DOHH2 (cell line): ENCODE results near the gene FAM20C.

Experiments used
- H3F3A ChIP-seq: fragments of 200-600 bp; sonication (generic), shearing (Covaris generic); 2 replicates; pipeline ENCODE4 v1.6.0; 2016; ENCODE audit warnings: antibody characterized with exemption, mild to moderate bottlenecking; ENCODE audit not compliant: control insufficient read depth, insufficient read depth
- H3K27ac ChIP-seq: fragments of 200-600 bp; sonication (generic); 2 replicates; pipeline ENCODE4 v1.5.1; 2014; ENCODE audit warnings: low read depth, mild to moderate bottlenecking, low read length, moderate library complexity
- H3K27me3 ChIP-seq: fragments of 200-600 bp; sonication (generic); 2 replicates; pipeline ENCODE4 v1.6.1; 2014; ENCODE audit warnings: mild to moderate bottlenecking, low read length, mixed read lengths; ENCODE audit not compliant: control insufficient read depth
- H3K36me3 ChIP-seq: fragments of 200-600 bp; sonication (generic); 2 replicates; pipeline ENCODE4 v1.6.1; 2014; ENCODE audit warnings: mild to moderate bottlenecking, low read length, moderate library complexity, mixed read lengths; ENCODE audit not compliant: control insufficient read depth
- H3K4me1 ChIP-seq: fragments of 200-600 bp; sonication (generic); 2 replicates; pipeline ENCODE4 v1.6.1; 2014; ENCODE audit warnings: mild to moderate bottlenecking, low read length, mixed read lengths; ENCODE audit not compliant: control insufficient read depth
- H3K4me2 ChIP-seq: fragments of 200-600 bp; sonication (generic); 2 replicates; pipeline ENCODE4 v1.6.0; 2014; ENCODE audit warnings: mild to moderate bottlenecking, low read length, moderate library complexity
- H3K4me3 ChIP-seq: fragments of 200-600 bp; sonication (generic); 2 replicates; pipeline ENCODE4 v1.5.1; 2014; ENCODE audit warnings: mild to moderate bottlenecking, low read length, mixed read lengths
- H3K79me2 ChIP-seq: fragments of 200-600 bp; sonication (generic); 2 replicates; pipeline ENCODE4 v1.6.1; 2014; ENCODE audit warnings: mild to moderate bottlenecking, low read length, mixed read lengths; ENCODE audit not compliant: control insufficient read depth
- H3K9me2 ChIP-seq: fragments of 200-600 bp; sonication (generic); replicated peaks from 2 replicates; pipeline ENCODE4 v1.6.1; 2014; ENCODE audit warnings: mild to moderate bottlenecking, low read length, mixed read lengths; ENCODE audit not compliant: control insufficient read depth
- H3K9me3 ChIP-seq: fragments of 200-600 bp; sonication (generic); 2 replicates; pipeline ENCODE4 v1.6.1; 2014; ENCODE audit warnings: antibody characterized with exemption, low read length, mixed read lengths; ENCODE audit not compliant: control insufficient read depth, insufficient read depth
- H4K20me1 ChIP-seq: fragments of 200-600 bp; sonication (generic); 2 replicates; pipeline ENCODE4 v1.6.0; 2014; ENCODE audit warnings: low read depth, mild to moderate bottlenecking, antibody characterized with exemption, low read length, moderate library complexity; ENCODE audit not compliant: control insufficient read depth, insufficient read depth
- CTCF ChIP-seq: fragments of 200-600 bp; sonication (generic); IDR thresholded peaks from one replicate; pipeline ENCODE4 v1.5.1; 2014; ENCODE audit warnings: antibody characterized with exemption, mild to moderate bottlenecking, low read depth, low read length; ENCODE audit not compliant: poor library complexity, severe bottlenecking
- EZH2phosphoT487 ChIP-seq: fragments of 200-600 bp; sonication (generic); IDR thresholded peaks from 2 replicates; pipeline ENCODE4 v1.6.1; 2017; ENCODE audit warnings: borderline replicate concordance, mild to moderate bottlenecking, antibody characterized with exemption, low read length, moderate library complexity, mixed read lengths

The FAM20C gene

GRCh38 chr7:165661-166337, 26.6 kb upstream of the FAM20C start:
- H3K4me1 ChIP-seq = no peaks in the 10 kb centered on the region
- H3K79me2 ChIP-seq = no peaks in the 10 kb centered on the region
- H3K9me3 ChIP-seq = 0 out of 2 replicates have a peak, but pooled peaks cover 6% of the 10 kb centered on the region
- H3K27me3 ChIP-seq = no peaks in the 10 kb centered on the region
- H3K4me2 ChIP-seq = no peak overlapping the region
- no peak overlapping the region for H3K4me3 ChIP-seq
- no peaks in the 10 kb centered on the region for H3K9me2 ChIP-seq
- H3K27ac ChIP-seq = no peak overlapping the region
- H3F3A ChIP-seq = no peaks in the 10 kb centered on the region
- H4K20me1 ChIP-seq = no peaks in the 10 kb centered on the region
- TF ChIP-seq EZH2phosphoT487 (no peak), CTCF (no peak)
- no peaks in the 10 kb centered on the region for H3K36me3 ChIP-seq

GRCh38 chr7:166338-167060, 25.9 kb upstream of the FAM20C start:
- Histone ChIP-seq H3K9me2 (no peaks in the 10 kb centered on the region), H3K4me3 (no peak overlapping the region), H3K79me2 (no peaks in the 10 kb centered on the region), H3K36me3 (no peaks in the 10 kb centered on the region), H3K27ac (no peak overlapping the region), H4K20me1 (no peaks in the 10 kb centered on the region), H3F3A (no peaks in the 10 kb centered on the region), H3K4me2 (no peak overlapping the region), H3K27me3 (no peaks in the 10 kb centered on the region), H3K4me1 (no peaks in the 10 kb centered on the region), H3K9me3 (peaks cover 6% of the 10 kb centered on the region; the same call in 1 of the 2 replicates)
- TF ChIP-seq EZH2phosphoT487 (no peak), CTCF (no peak)

- Histone ChIP-seq H3K4me1 (no peaks in the 10 kb centered on the region), H3F3A (no peaks in the 10 kb centered on the region), H4K20me1 (no peaks in the 10 kb centered on the region), H3K27ac (no peak overlapping the region), H3K4me2 (no peak overlapping the region), H3K9me3 (peaks cover 9% of the 10 kb centered on the region; the same call in 1 of the 2 replicates), H3K36me3 (no peaks in the 10 kb centered on the region), H3K27me3 (no peaks in the 10 kb centered on the region), H3K79me2 (no peaks in the 10 kb centered on the region), H3K4me3 (no peak overlapping the region), H3K9me2 (no peaks in the 10 kb centered on the region)
- TF ChIP-seq EZH2phosphoT487 (no peak), CTCF (no peak)
Observed at GRCh38 chr7:167090-167855, 25.1 kb upstream of the FAM20C start.
